ENCODE data around the gene INA. TPM values are rescaled to one million over a fixed set of nuclear protein-coding genes. Genes with fewer than 3 reads are reported as not detected.
"Not testable (repeated sequence)": the region's sequence is repeated elsewhere in the genome, so short reads cannot be mapped to it uniquely, and the experiment has no call there.

The INA gene
- total and polyA plus RNA-seq, 2 experiments from 2014 or later, result 10.0 to 25.1 TPM

DNA sequence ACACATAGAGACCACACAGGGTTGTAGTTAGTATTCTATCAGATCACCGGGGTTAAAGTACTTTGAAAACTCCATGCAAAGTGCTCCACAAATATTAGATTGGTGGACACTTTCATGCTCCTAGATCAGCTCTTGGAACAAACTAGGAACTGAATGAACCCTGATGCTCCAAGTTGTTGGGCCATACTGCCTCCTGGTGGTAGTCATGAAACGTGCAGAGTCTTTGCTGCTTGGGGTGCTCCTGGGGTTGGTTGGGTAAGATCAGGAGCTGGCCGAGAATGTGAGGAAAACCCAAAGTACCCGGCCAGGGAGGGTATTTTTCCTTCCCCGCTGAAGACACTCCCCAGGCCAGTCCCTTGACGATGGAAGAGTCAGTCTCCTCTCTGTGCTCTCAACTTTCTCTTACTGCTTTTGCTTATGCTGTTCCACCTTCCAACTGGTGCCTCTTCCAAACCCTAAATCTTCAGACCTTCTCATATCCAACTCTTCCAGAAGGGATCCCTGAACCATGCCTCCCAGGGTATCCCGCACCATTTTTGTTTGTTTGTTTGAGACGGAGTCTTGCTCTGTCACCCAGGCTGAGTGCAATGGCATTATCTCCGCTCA, 32.2 kb upstream of the INA start:
- Histone ChIP-seq H2AFZ (peak overlapping the region; percentile 75; the same call in 1 of the 2 replicates), H3F3A (replicated peaks; ENCODE audit: low read depth) (no peaks in the 10 kb centered on the region), H4K20me1 (replicated peaks; ENCODE audit: insufficient read depth) (no peaks in the 10 kb centered on the region), H3K9me2 (ENCODE audit: insufficient read depth) (no peaks in the 10 kb centered on the region), H3K36me3 (ENCODE audit: insufficient read depth) (no peaks in the 10 kb centered on the region), H3K4me3 (no peak overlapping the region), H3K4me1 (ENCODE audit: insufficient read depth) (peaks cover 16% of the 10 kb centered on the region), H3K4me2 (no peak overlapping the region), H3K79me2 (replicated peaks; ENCODE audit: insufficient read depth) (no peaks in the 10 kb centered on the region), H3K27me3 (ENCODE audit: insufficient read depth) (no peaks in the 10 kb centered on the region), H3K27ac (ENCODE audit: low read depth) (no peak overlapping the region)
- H3K27ac Mint-ChIP-seq, result no peak overlapping the region
- peaks cover 2% of the 10 kb centered on the region; the same call in 1 of the 3 replicates for H3K9me3 Mint-ChIP-seq
- ATAC-seq (peak; percentile 93), DNase-seq (ENCODE audit: low spot score) (peak; percentile 91)
- no peak overlapping the region for H3K4me3 Mint-ChIP-seq
- H3K27me3 Mint-ChIP-seq (ENCODE audit: insufficient read depth, low read depth, poor library complexity), result peaks cover 5% of the 10 kb centered on the region
- peaks cover 12% of the 10 kb centered on the region for H3K4me1 Mint-ChIP-seq
- H3K36me3 Mint-ChIP-seq (ENCODE audit: low read depth), result peaks cover 2% of the 10 kb centered on the region; the same call in 2 of the 3 replicates
- TF ChIP-seq REST (IDR thresholded peaks at IDR 0.05; ENCODE audit: unreplicated experiment) (no peak), CTCF (conservative IDR thresholded peaks at IDR 0.05; ENCODE audit: low read depth in 2 of 2) (peak; percentile 94 to 99)

GRCh38 chr10:103245587-103245986, 31.4 kb upstream of the INA start, which contains the start of gene RPEL1:
RPEL1 (plus strand) TSS chr10:103245887; CDS start chr10:103245997, 110 bp downstream.
- ATAC-seq; DNase-seq (ENCODE audit: low spot score); H3K27ac ChIP-seq (ENCODE audit: low read depth); H3K4me2 ChIP-seq; H3K9me2 ChIP-seq (ENCODE audit: insufficient read depth); H3K4me1 Mint-ChIP-seq; H3K27me3 ChIP-seq (ENCODE audit: insufficient read depth); H3F3A ChIP-seq (replicated peaks; ENCODE audit: low read depth); H3K27ac Mint-ChIP-seq; H4K20me1 ChIP-seq (replicated peaks; ENCODE audit: insufficient read depth); H3K79me2 ChIP-seq (replicated peaks; ENCODE audit: insufficient read depth); H3K36me3 ChIP-seq (ENCODE audit: insufficient read depth); H3K36me3 Mint-ChIP-seq (ENCODE audit: low read depth); H3K4me3 Mint-ChIP-seq; H3K9me3 Mint-ChIP-seq; H3K4me3 ChIP-seq; H3K27me3 Mint-ChIP-seq (ENCODE audit: insufficient read depth, low read depth, poor library complexity): not testable (repeated sequence)
- Histone ChIP-seq H2AFZ (peak within 1 kb of the TSS; percentile 75; the same call in 1 of the 2 replicates), H3K4me1 (ENCODE audit: insufficient read depth) (peaks cover 10% of the 10 kb centered on the region)

DNA sequence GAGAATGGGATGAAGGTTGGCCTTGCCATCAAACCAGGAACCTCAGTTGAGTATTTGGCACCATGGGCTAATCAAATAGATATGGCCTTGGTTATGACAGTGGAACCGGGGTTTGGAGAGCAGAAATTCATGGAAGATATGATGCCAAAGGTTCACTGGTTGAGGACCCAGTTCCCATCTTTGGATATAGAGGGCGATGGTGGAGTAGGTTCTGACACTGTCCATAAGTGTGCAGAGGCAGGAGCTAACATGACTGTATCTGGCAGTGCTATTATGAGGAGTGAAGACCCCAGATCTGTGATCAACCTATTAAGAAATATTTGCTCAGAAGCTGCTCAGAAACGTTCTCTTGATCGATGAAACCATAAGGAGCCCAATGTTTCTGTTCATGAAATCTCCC, 30.6 kb upstream of the INA start:
- H3K4me3 ChIP-seq, result no peak overlapping the region
- peaks cover 11% of the 10 kb centered on the region for H3K9me3 Mint-ChIP-seq
- DNase-seq (ENCODE audit: low spot score) (no peak), ATAC-seq (no peak)
- no peak overlapping the region for H3K27ac Mint-ChIP-seq
- H3K9me2 ChIP-seq (ENCODE audit: insufficient read depth), result 0 out of 2 replicates have a peak, but pooled peaks cover 7% of the 10 kb centered on the region
- TF ChIP-seq ZNF331 (CRISPR knock-in tag; IDR thresholded peaks at IDR 0.05; ENCODE audit: low read depth), result no peak
- TF ChIP-seq CTCF (conservative IDR thresholded peaks at IDR 0.05; ENCODE audit: low read depth in 2 of 2), result peak in 1 of 2 experiments; percentile 52; a peak in 2 of 4 replicates
- H2AFZ ChIP-seq, result no peak overlapping the region
- H4K20me1 ChIP-seq (replicated peaks; ENCODE audit: insufficient read depth), result no peaks in the 10 kb centered on the region
- H3K4me3 Mint-ChIP-seq, result no peak overlapping the region
- H3K79me2 ChIP-seq (replicated peaks; ENCODE audit: insufficient read depth), result no peaks in the 10 kb centered on the region
- H3K27me3 ChIP-seq (ENCODE audit: insufficient read depth), result no peaks in the 10 kb centered on the region
- no peaks in the 10 kb centered on the region for H3K36me3 ChIP-seq (ENCODE audit: insufficient read depth)
- no peak overlapping the region for H3K27ac ChIP-seq (ENCODE audit: low read depth)
- peaks cover 6% of the 10 kb centered on the region for H3K4me1 Mint-ChIP-seq
- H3K36me3 Mint-ChIP-seq (ENCODE audit: low read depth), result peaks cover 6% of the 10 kb centered on the region
- no peaks in the 10 kb centered on the region for H3F3A ChIP-seq (replicated peaks; ENCODE audit: low read depth)
- H3K27me3 Mint-ChIP-seq (ENCODE audit: insufficient read depth, low read depth, poor library complexity), result peaks cover 7% of the 10 kb centered on the region
- peaks cover 8% of the 10 kb centered on the region for H3K4me1 ChIP-seq (ENCODE audit: insufficient read depth)
- no peak overlapping the region for H3K4me2 ChIP-seq
